KG1 (cell line): ENCODE data around the gene CLEC18A.
"Not testable (repeated sequence)": the region's sequence is repeated elsewhere in the genome, so short reads cannot be mapped to it uniquely, and the experiment has no call there.

Source experiments
- DNase-seq: peaks from one replicate; lab custom pipeline; 2025; lab: John Stamatoyannopoulos, UW

CLEC18A gene

DNA sequence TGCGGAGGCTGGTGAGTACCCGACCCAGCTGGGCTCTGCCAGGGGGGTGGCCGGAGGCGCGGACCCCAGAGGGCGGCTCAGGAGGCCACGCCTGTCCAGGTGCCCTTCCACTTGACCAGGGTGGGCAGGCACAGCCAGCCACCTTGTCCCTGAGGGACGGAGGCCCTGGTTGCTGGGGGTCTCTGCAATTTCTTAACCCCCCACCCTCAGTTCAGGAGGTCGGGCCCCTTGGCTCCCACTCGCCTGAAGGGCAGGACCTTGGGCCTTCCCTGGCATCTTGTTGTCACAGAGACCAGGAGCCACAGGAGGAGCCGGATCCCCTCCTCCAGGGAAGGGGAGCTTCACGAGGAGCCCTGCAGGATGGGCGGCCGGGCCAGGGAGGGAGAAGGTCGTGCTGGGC, 982 bp downstream of the CLEC18A start:
- DNase-seq = not testable (repeated sequence)

GRCh38 chr16:69952572-69953355, 1.6 kb downstream of the CLEC18A start:
- DNase-seq = not testable (repeated sequence)

GRCh38 chr16:69954241-69954640, 3.1 kb downstream of the CLEC18A start:
- not testable (repeated sequence) for DNase-seq

GRCh38 chr16:69963312-69963711, 12.2 kb downstream of the CLEC18A start:
- not testable (repeated sequence) for DNase-seq

DNA sequence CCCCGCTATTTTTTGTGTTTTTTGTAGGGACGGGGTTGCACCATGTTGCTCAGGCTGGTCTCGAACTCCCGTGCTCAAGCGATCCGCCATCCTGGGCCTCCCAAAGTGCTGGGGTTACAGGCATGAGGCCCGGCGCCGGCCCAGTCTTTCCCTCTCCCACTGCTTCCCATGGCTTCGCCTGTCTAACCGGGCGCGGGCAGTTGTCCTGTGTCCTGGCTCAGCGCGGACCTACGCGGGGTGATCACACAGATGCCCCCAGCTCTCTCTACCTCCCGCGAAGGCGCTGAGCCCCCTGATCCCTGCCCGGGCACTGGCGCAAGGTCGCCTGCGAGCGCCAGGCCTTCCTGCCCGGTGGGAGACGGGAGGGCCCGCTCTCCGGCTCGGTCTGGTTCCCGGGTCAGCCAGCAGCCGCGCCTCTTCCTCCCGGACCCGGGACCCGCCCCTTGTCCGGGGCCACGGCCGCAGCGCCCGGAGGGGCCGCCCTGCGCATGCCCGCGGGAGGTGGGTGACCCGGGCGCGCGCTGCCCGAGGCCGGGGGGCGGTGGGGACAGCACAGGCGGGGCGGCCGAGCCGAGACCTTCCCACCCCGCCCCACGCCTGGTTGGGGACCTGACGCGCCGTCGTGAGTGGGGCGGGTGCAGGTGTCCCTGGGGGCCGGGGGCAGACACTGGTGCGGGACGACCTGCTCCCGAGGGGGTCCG, 14.0 kb downstream of the CLEC18A start:
- DNase-seq = not testable (repeated sequence)

DNA sequence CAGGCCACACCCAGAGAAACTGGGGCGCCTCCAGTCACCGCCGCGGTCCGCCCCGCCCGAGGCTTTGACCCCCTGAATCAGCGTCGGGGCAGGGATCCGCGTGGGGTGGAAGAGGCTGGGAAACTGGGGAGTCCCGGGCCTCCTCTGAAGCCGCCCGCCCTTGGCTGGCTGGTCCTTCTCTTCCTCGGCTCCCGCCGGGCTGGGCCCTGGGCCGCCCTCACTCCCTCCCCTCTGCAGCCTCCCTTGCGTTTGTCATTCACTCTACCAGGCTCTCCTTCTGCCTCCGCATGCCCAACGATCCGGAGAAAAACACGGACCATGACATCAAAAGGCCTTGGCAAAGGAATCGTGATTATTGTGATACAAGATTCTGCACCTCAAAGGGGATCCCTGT, 14.5 kb downstream of the CLEC18A start:
- DNase-seq = not testable (repeated sequence)

- DNase-seq = not testable (repeated sequence)
These were observed 16.6 kb downstream of the CLEC18A start for GRCh38 chr16:69967688-69968087.

DNA sequence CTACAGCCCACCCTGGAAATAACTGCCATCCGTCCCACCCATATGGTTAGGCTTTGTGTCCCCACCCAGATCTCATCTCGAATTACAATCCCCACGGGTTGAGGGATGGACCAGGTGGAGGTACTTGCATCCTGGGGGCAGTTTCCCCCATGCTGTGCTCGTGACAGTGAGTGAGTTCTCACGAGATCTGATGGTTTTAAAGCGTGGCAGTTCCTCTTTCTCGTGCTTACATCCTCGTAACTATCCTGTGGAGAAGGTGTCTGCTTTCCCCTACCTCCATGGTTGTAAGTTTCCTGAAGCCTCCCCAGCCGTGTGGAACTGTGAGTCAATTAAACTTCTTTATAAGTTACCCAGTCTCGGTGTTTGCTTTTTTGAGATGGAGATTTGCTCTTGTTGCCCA, 17.0 kb downstream of the CLEC18A start:
- DNase-seq = not testable (repeated sequence)

- not testable (repeated sequence) for DNase-seq
These were observed 18.5 kb downstream of the CLEC18A start for GRCh38 chr16:69969657-69970056.

- not testable (repeated sequence) for DNase-seq
These were observed 21.0 kb downstream of the CLEC18A start for GRCh38 chr16:69972120-69972519.

GRCh38 chr16:69972935-69973334, 21.8 kb downstream of the CLEC18A start:
- DNase-seq = not testable (repeated sequence)

DNA sequence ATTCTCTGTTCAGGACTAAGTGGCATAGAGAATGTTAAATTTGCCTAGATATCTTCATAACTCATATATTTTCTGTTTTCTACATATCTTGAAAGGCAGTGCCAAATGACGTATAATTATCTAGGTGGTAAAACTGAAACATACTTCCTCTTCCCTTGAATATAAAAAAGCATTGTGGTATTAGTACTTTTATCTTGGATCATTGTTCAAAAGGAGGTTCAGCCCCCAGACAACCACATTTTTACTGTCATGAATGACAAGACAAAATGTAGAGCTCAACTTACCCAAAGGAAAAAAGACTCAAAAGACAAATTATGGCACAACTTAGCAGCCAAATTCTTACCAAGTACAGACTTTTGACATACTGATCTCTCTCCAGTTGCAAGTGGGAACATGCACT, 34.1 kb downstream of the CLEC18A start:
- DNase-seq = not testable (repeated sequence)

DNA sequence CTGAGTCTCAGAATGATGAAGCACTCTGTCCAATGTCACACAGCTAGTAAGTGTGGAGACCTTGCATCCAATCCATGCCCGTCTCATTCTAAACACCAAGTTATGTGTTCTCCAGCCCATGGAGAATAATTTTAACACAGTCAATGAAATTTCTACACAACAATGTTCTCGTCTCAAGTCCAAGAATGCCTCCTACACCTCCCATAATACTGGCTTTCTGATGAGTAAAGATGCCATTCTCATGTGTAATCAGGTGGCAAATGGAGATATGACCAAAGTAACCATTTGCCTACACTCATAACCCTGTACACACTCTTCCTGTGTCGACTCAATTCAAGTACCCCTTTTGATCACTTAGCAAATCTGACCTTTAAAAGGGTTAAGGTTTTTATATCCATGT, 46.8 kb downstream of the CLEC18A start:
- DNase-seq = not testable (repeated sequence)

GRCh38 chr16:69999801-70000200, 48.7 kb downstream of the CLEC18A start:
- not testable (repeated sequence) for DNase-seq

- not testable (repeated sequence) for DNase-seq
These were observed 52.4 kb downstream of the CLEC18A start for GRCh38 chr16:70003511-70003910.

GRCh38 chr16:70008604-70009003, 57.5 kb downstream of the CLEC18A start:
- DNase-seq = not testable (repeated sequence)

- DNase-seq = not testable (repeated sequence)
These were observed 59.5 kb downstream of the CLEC18A start for GRCh38 chr16:70010615-70011014.

DNA sequence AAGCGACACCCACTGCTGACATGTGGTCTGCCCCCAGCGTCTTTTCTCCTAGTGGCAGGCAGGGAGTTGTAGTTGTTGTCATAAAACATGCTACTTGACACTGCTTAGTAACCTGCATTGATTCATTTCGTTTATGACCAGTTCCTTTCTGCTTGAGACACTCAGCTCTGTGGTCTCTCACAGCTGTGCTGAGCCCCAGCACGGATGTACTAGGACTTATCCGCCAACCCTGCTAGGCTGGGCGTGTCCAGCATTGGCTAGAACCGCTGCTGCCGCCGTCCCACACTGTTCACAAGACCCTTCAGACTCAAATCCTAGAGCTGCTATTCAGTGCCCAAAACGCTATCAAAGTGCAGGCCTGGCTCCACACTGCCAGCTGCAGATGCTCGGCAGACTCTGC, 60.0 kb downstream of the CLEC18A start:
- not testable (repeated sequence) for DNase-seq

DNA sequence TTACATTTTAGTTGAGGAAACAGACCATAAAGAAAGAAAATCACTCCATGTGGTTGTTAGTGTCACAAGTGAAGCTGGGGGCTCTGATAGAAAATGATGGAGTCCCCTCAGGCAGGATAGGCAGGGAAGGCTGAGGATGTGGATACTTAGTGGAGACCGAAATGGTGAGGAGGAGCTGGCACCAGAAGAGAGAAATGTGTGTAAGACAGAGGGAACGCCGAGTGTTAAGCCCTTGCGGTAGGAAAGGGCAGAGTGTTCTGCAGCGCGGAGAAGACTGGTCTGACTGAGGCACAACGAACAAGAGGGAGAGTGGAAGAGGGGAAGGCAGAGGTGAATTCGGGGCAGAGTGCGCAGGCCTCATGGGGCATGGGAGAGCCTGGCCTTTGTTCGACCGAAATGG, 61.2 kb downstream of the CLEC18A start:
- not testable (repeated sequence) for DNase-seq

GRCh38 chr16:70012951-70013350, 61.8 kb downstream of the CLEC18A start:
- DNase-seq = not testable (repeated sequence)
